HepG2 (cell line): ENCODE data around the gene PLEKHH3. TPM values are rescaled to one million over a fixed set of nuclear protein-coding genes. Genes with fewer than 3 reads are reported as not detected.

ENCODE experiments used
- ATAC-seq: fragments of 200-7000 bp; cut with Tn5 transposase; 3 replicates; pipeline ENCODE4 v1.9.1; 2020; ENCODE audit warnings: mild to moderate bottlenecking, moderate library complexity
- BruUV-seq: library from RNA; stranded (reverse); fragments of 400-500 nt; replicated peaks from 2 replicates; lab custom pipeline; 2021; lab: Mats Ljungman, UMichigan
- CTCF ChIA-PET: fragments of 300-600 bp; formaldehyde crosslinking; extraction: SDS; loops from one replicate; lab custom pipeline; 2021; ENCODE audit warnings: low total read pairs, inconsistent platforms, low intra/inter-chr PET ratio; lab: Yijun Ruan, JAX
- POLR2A ChIA-PET: fragments of 350-600 bp; sonication (Branson Sonifier 250); formaldehyde crosslinking; loops from one replicate; lab custom pipeline; 2020; ENCODE audit warnings: antibody characterized with exemption, inconsistent platforms; lab: Yijun Ruan, JAX
- DNase-seq: peaks from one replicate; pipeline ENCODE4 v3.0.0-alpha.2; 2015; ENCODE audit warnings: low spot score
- FAIRE-seq: peaks from 3 replicates; lab custom pipeline; 2011; peaks lifted over from hg19 to GRCh38; lab: Jason Lieb, UNC
- H2AFZ ChIP-seq: one replicate; pipeline ENCODE4 v1.6.1; 2011; ENCODE audit warnings: low read length, inconsistent platforms
- H3K27ac ChIP-seq: fragments of 300-600 bp; 3 replicates; pipeline ENCODE4 v1.8.0; 2011; ENCODE audit warnings: mixed run types, mild to moderate bottlenecking, mixed read lengths, low read length, inconsistent platforms; ENCODE audit not compliant: insufficient read depth; ENCODE audit errors: extremely low read length
- H3K27me3 ChIP-seq, 2 experiments: fragments of 200-600 bp in 1 of 2; 2 replicates in 1 of 2; 3 replicates in 1 of 2; pipeline versions ENCODE4 v1.6.0 to v1.8.0; 2011; ENCODE audit warnings: low read length in 2 of 2, mild to moderate bottlenecking in 2 of 2, moderate library complexity in 2 of 2, inconsistent platforms in 1 of 2; ENCODE audit not compliant: insufficient read depth in 2 of 2, control insufficient read depth in 1 of 2
- H3K36me3 ChIP-seq, 2 experiments: fragments of 200-600 bp in 1 of 2; replicated peaks in 1 of 2; 2 replicates in 1 of 2; 3 replicates in 1 of 2; pipeline versions ENCODE4 v1.5.1 to v1.8.0; 2011; ENCODE audit warnings: low read length in 2 of 2, inconsistent platforms in 1 of 2; ENCODE audit not compliant: insufficient read depth in 2 of 2, control insufficient read depth in 1 of 2
- H3K4me1 ChIP-seq: 2 replicates; pipeline ENCODE4 v1.5.1; 2012; ENCODE audit warnings: low read length, inconsistent platforms; ENCODE audit not compliant: insufficient read depth
- H3K4me2 ChIP-seq: 2 replicates; pipeline ENCODE4 v1.6.0; 2011; ENCODE audit warnings: low read depth, low read length, inconsistent platforms
- H3K4me3 ChIP-seq, 3 experiments: fragments of 200-600 bp in 1 of 3; sonication (generic), shearing (Covaris generic) in 1 of 3; replicated peaks in 1 of 3; 2 replicates each; pipeline ENCODE4 v1.5.1; 2011 to 2016; ENCODE audit warnings: low read length in 3 of 3, inconsistent platforms in 2 of 3, low read depth in 2 of 3, mild to moderate bottlenecking in 2 of 3, control low read depth in 1 of 3, mixed read lengths in 1 of 3; ENCODE audit not compliant: insufficient read depth in 1 of 3
- H3K79me2 ChIP-seq: one replicate; pipeline ENCODE4 v1.6.1; 2011; ENCODE audit warnings: low read length, inconsistent platforms; ENCODE audit not compliant: insufficient read depth
- H3K9ac ChIP-seq: 2 replicates; pipeline ENCODE4 v1.6.0; 2011; ENCODE audit warnings: mild to moderate bottlenecking, low read depth, low read length, inconsistent platforms; ENCODE audit not compliant: insufficient read depth
- H3K9me3 ChIP-seq: 2 replicates; pipeline ENCODE4 v1.5.1; 2012; ENCODE audit warnings: mild to moderate bottlenecking, low read length
- H4K20me1 ChIP-seq: 2 replicates; pipeline ENCODE4 v1.6.0; 2011; ENCODE audit warnings: inconsistent platforms, mild to moderate bottlenecking, low read length, moderate library complexity; ENCODE audit not compliant: insufficient read depth
- HNRNPL ChIP-seq: fragments of 200-400 bp; formaldehyde crosslinking; IDR thresholded peaks from 2 replicates; pipeline ENCODE4 v1.6.1; 2017; ENCODE audit warnings: mild to moderate bottlenecking, low read depth, low read length
- LCORL ChIP-seq, 2 experiments: fragments of 450-650 bp in 1 of 2; sonication (generic) in 1 of 2; formaldehyde crosslinking in 1 of 2; IDR thresholded peaks; 2 replicates each; pipeline versions ENCODE4 v1.5.0 to v1.6.1; 2017 to 2020; ENCODE audit warnings: antibody characterized with exemption in 1 of 2, missing genetic modification reagents in 1 of 2
- MYC ChIP-seq: sonication (generic); formaldehyde crosslinking; IDR thresholded peaks from 2 replicates; pipeline ENCODE4 v1.9.0; 2021; ENCODE audit warnings: missing genetic modification reagents, borderline replicate concordance
- RFX1 ChIP-seq: fragments of 450-650 bp; IDR thresholded peaks from 2 replicates; pipeline ENCODE4 v1.6.1; 2017
- RFX3 ChIP-seq: IDR thresholded peaks from 2 replicates; pipeline ENCODE4 v1.6.1; 2016; ENCODE audit warnings: missing biosample characterization, missing genetic modification reagents
- ZFP36 ChIP-seq: fragments of 150-350 bp; IDR thresholded peaks from 2 replicates; pipeline ENCODE4 v1.6.1; 2018; ENCODE audit warnings: borderline replicate concordance, low read length, low read depth; ENCODE audit not compliant: partially characterized antibody
- ZNF10 ChIP-seq: sonication (generic); formaldehyde crosslinking; IDR thresholded peaks from 2 replicates; pipeline ENCODE4 v1.4.0; 2020; ENCODE audit warnings: mild to moderate bottlenecking, low read depth, missing genetic modification reagents, borderline replicate concordance
- ZNF318 ChIP-seq: sonication (generic); formaldehyde crosslinking; IDR thresholded peaks from 2 replicates; pipeline ENCODE4 v1.4.0; 2020; ENCODE audit warnings: mild to moderate bottlenecking, missing genetic modification reagents
- WGBS: methylation state at CpG from one replicate; pipeline ENCODE4 v1.1.6; 2017; ENCODE audit warnings: low lambda C conversion rate; 5-methylcytosine and 5-hydroxymethylcytosine counted together
- in situ Hi-C: cut with HindIII; loops from 2 replicates; pipeline ENCODE4 v1.10.0; 2017; ENCODE audit warnings: low pct_unique_long_range_greater_than_20kb; ENCODE audit not compliant: extremely low pct_ligation_motif_present
- intact Hi-C: fragments of 100-400 bp; cut with micrococcal nuclease; formaldehyde crosslinking; loops from one replicate; pipeline ENCODE4 v1.10.0; 2022; ENCODE audit not compliant: unreplicated experiment
- polyA plus RNA-seq, 8 experiments: library from polyadenylated mRNA; depleted of rRNA in 3 of 8; stranded (reverse) in 7 of 8; unstranded in 1 of 8; fragments of >200 nt; fragmentation: Illumina TruSeq in 4 of 8; extraction: Trizol in 4 of 8; gene quantifications; 2 replicates each; pipeline versions ENCODE4 v1.2.1 to v1.2.3, GENCODE V29; 2011 to 2016; ENCODE audit warnings: low read depth in 4 of 8, missing spikeins in 1 of 8, mixed read lengths in 1 of 8; ENCODE audit not compliant: insufficient read depth in 1 of 8
- total RNA-seq, 5 experiments: library from RNA; depleted of rRNA; stranded (reverse); fragments of >200 nt; fragmentation: Illumina TruSeq; extraction: Trizol; gene quantifications; 2 replicates each; pipeline ENCODE4 v1.2.3, GENCODE V29; 2016; ENCODE audit warnings: low read depth in 1 of 5
- TF ChIP-seq, protein P1 (sequence below): IDR thresholded peaks from 2 replicates; pipeline ENCODE4 v1.6.1; 2018; ENCODE audit warnings: missing genetic modification reagents

The PLEKHH3 gene
- total and polyA plus RNA-seq, 2 of the 13 experiments (the other 11 are each of a cell fraction or from before 2014, with no cell fraction given) = 6.0 to 19.9 TPM

GRCh38 chr17:42647778-42648177, 29.0 kb downstream of the PLEKHH3 start:
- ChIA-PET CTCF (no interaction called here), POLR2A (no interaction called here)
- Histone ChIP-seq H4K20me1 (no peaks in the 10 kb centered on the region), H3K9ac (no peak overlapping the region), H3K9me3 (no peaks in the 10 kb centered on the region), H3K27me3 (peaks cover 0 to 11% of the 10 kb centered on the region in 2 experiments; a peak in 3 of 5 replicates), H3K36me3 (no peaks in the 10 kb centered on the region), H3K79me2 (no peaks in the 10 kb centered on the region), H3K27ac (no peak overlapping the region), H3K4me1 (peaks cover 21% of the 10 kb centered on the region), H3K4me2 (no peak overlapping the region), H2AFZ (no peak overlapping the region), H3K4me3 (no peak overlapping the region)
- no peak for ATAC-seq
- in situ Hi-C loops = no loop called here
- TF ChIP-seq ZFP36 = no peak
- TF ChIP-seq, protein P1, sequence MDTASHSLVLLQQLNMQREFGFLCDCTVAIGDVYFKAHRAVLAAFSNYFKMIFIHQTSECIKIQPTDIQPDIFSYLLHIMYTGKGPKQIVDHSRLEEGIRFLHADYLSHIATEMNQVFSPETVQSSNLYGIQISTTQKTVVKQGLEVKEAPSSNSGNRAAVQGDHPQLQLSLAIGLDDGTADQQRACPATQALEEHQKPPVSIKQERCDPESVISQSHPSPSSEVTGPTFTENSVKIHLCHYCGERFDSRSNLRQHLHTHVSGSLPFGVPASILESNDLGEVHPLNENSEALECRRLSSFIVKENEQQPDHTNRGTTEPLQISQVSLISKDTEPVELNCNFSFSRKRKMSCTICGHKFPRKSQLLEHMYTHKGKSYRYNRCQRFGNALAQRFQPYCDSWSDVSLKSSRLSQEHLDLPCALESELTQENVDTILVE (CRISPR knock-in tag) = no peak
- intact Hi-C loops = no loop called here
- DNase-seq = no peak
- no TSS peak for BruUV-seq
- WGBS = 51% methylated on average over 5 of the region's 5 CpGs
- FAIRE-seq = no peak

DNA sequence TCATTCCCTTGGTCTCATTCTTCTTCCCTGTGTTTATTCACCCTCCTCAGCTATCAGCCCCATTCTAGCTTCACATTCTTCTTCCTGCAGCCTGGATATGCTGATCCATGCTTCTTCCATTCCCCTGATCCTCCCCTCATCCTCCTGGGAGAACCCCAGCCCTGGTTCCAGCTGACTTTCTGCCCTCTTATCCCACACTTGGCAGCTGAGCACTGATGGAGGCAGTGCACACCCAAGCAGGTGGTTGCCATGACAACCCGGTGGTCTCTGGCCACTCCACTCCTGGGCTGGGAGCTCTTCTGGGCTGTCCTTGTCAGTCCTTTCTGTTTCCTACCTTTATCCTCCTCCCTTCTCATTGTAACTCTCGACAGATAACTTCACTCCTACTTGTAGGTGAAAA, 34.5 kb downstream of the PLEKHH3 start:
- peak; percentile 31; the same call in 1 of the 3 replicates for ATAC-seq
- WGBS = 2% methylated on average over 2 of the region's 2 CpGs
- CTCF ChIA-PET = no interaction called here
- Histone ChIP-seq H3K27me3 (peaks cover 0 to 13% of the 10 kb centered on the region in 2 experiments; a peak in 2 of 5 replicates), H4K20me1 (no peaks in the 10 kb centered on the region), H3K9ac (no peak overlapping the region), H3K4me1 (peaks cover 9% of the 10 kb centered on the region; the same call in 1 of the 2 replicates), H3K27ac (no peak overlapping the region), H3K4me3 (no peak overlapping the region), H2AFZ (no peak overlapping the region), H3K9me3 (no peaks in the 10 kb centered on the region), H3K79me2 (no peaks in the 10 kb centered on the region), H3K4me2 (no peak overlapping the region), H3K36me3 (no peaks in the 10 kb centered on the region)
- no TSS peak for BruUV-seq
- POLR2A ChIA-PET = interaction anchor here (1.4 kb wide), 1 partner anchor 17 kb away, joined by 3 read pairs; the partner anchor contains the start of gene TUBG2
- no peak for FAIRE-seq
- intact Hi-C loops (no loop called here), in situ Hi-C loops (no loop called here)
- DNase-seq = no peak
- TF ChIP-seq MYC (CRISPR knock-in tag) (no peak), ZNF318 (CRISPR knock-in tag) (no peak), RFX3 (CRISPR knock-in tag) (peak; percentile 57; the same call in 1 of the 2 replicates), RFX1 (peak; percentile 61), LCORL (IDR thresholded peaks at IDR 0.05) (no peak), LCORL (CRISPR knock-in tag; IDR thresholded peaks at IDR 0.05) (no peak), ZNF10 (no peak), HNRNPL (no peak)
